ENCODE data around the gene KCNJ11. TPM values are rescaled to one million over a fixed set of nuclear protein-coding genes. Genes with fewer than 3 reads are reported as not detected.

Gene KCNJ11
- total and polyA plus RNA-seq, 2 of the 13 experiments (the other 11 are each of a cell fraction or from before 2014, with no cell fraction given): 0.38 to 1.6 TPM

- TF ChIP-seq BRF2 (CRISPR knock-in tag; IDR thresholded peaks at IDR 0.05) (no peak), ZBTB43 (CRISPR knock-in tag; conservative IDR thresholded peaks at IDR 0.05) (no peak), ZNF180 (CRISPR knock-in tag; IDR thresholded peaks at IDR 0.05; ENCODE audit: borderline replicate concordance, low read depth) (no peak), HDAC1 (CRISPR knock-in tag; IDR thresholded peaks at IDR 0.05) (no peak), ZNF691 (CRISPR knock-in tag; IDR thresholded peaks at IDR 0.05; ENCODE audit: borderline replicate concordance, low read depth) (no peak)
These were observed 10.8 kb upstream of the KCNJ11 start (continued) for GRCh38 chr11:17399236-17399635.

GRCh38 chr11:17397311-17398002 lies 9.0 kb upstream of the KCNJ11 start:
- H3K4me1 ChIP-seq (ENCODE audit: insufficient read depth, low read length): no peaks in the 10 kb centered on the region
- BruUV-seq (replicated peaks): no TSS peak
- WGBS (ENCODE audit: low lambda C conversion rate): 58% methylated on average over 8 of the region's 14 CpGs
- H3K4me3 ChIP-seq (replicated peaks in 1 of 3; ENCODE audit: insufficient read depth in 1 of 3, low read depth in 2 of 3, low read length in 3 of 3): no peak overlapping the region
- TF ChIP-seq TSC22D2 (CRISPR knock-in tag; IDR thresholded peaks at IDR 0.05; ENCODE audit: borderline replicate concordance) (no peak), CREB1 (IDR thresholded peaks at IDR 0.05) (peak; percentile 62), CREB1 (CRISPR knock-in tag; IDR thresholded peaks at IDR 0.05) (no peak)
- in situ Hi-C loops (cut with HindIII; ENCODE audit: extremely low pct_ligation_motif_present, low pct_unique_long_range_greater_than_20kb) (no loop called here), intact Hi-C loops (cut with micrococcal nuclease; ENCODE audit: unreplicated experiment) (no loop called here)
- H3K27me3 ChIP-seq (ENCODE audit: control insufficient read depth in 1 of 2, insufficient read depth in 2 of 2, low read length in 2 of 2): peaks cover 5 to 64% of the 10 kb centered on the region in 2 experiments
- no peak overlapping the region for H3K9ac ChIP-seq (ENCODE audit: insufficient read depth, low read depth, low read length)
- no peak overlapping the region for H2AFZ ChIP-seq (ENCODE audit: low read length)
- no peak; the same call in 2 of the 3 replicates for ATAC-seq
- no peak overlapping the region for H3K27ac ChIP-seq (ENCODE audit: extremely low read length, insufficient read depth, low read length)
- POLR2A ChIA-PET: no interaction called here
- CTCF ChIA-PET (ENCODE audit: low intra/inter-chr PET ratio, low total read pairs): no interaction called here
- H3K4me2 ChIP-seq (ENCODE audit: low read depth, low read length): no peak overlapping the region
- H3K9me3 ChIP-seq (ENCODE audit: low read length): no peaks in the 10 kb centered on the region
- no peaks in the 10 kb centered on the region for H3K79me2 ChIP-seq (ENCODE audit: insufficient read depth, low read length)
- no peak for DNase-seq (ENCODE audit: low spot score)
- no peaks in the 10 kb centered on the region for H4K20me1 ChIP-seq (ENCODE audit: insufficient read depth, low read length)
- H3K36me3 ChIP-seq (replicated peaks in 1 of 2; ENCODE audit: control insufficient read depth in 1 of 2, insufficient read depth in 2 of 2, low read length in 2 of 2): no peaks in the 10 kb centered on the region
- no peak for FAIRE-seq
